Omental fat pad (tissue), 4 donors: Measurements from ENCODE around the gene MS4A6E. TPM values are rescaled to one million over a fixed set of nuclear protein-coding genes. Genes with fewer than 3 reads are reported as not detected.

ENCODE experiments used
- ATAC-seq: fragments of 150-250 bp; one replicate; pipeline ENCODE4 v1.9.1; 2016; ENCODE audit warnings: mild to moderate bottlenecking, moderate library complexity; ENCODE audit not compliant: low FRiP score
- DNase-seq: peaks from one replicate; pipeline ENCODE4 v3.0.0-alpha.2; 2019; ENCODE audit warnings: low spot score
- CTCF ChIP-seq, 3 donors: fragments of 450-650 bp; IDR thresholded peaks; one replicate each; pipeline ENCODE4 v1.5.1; 2016 to 2017; ENCODE audit warnings: antibody characterized with exemption in 3 of 3, mild to moderate bottlenecking in 3 of 3, moderate library complexity in 2 of 3
- total RNA-seq, 4 donors: library from RNA; depleted of rRNA; stranded (reverse); fragments of >200 nt; gene quantifications; one replicate each; pipeline ENCODE4 v1.1.0, GENCODE V29; 2016

Gene MS4A6E
- total RNA-seq, 4 donors from 2014 or later: 3.8 to 10.4 TPM; not detected in 2

GRCh38 chr11:60315871-60316270 is 11.2 kb upstream of the MS4A6E start:
- ATAC-seq: no peak
- DNase-seq: no peak
- TF ChIP-seq CTCF (IDR thresholded peaks at IDR 0.05): no peak

GRCh38 chr11:60316317-60316716 is 10.7 kb upstream of the MS4A6E start:
- no peak for TF ChIP-seq CTCF (IDR thresholded peaks at IDR 0.05)
- no peak for ATAC-seq
- no peak for DNase-seq

GRCh38 chr11:60318726-60319125 is 8.3 kb upstream of the MS4A6E start:
- ATAC-seq (no peak), DNase-seq (no peak)
- no peak for TF ChIP-seq CTCF (IDR thresholded peaks at IDR 0.05)

- no peak for DNase-seq
- no peak for TF ChIP-seq CTCF (IDR thresholded peaks at IDR 0.05)
- no peak for ATAC-seq
Observed at GRCh38 chr11:60321051-60321450, 6.0 kb upstream of the MS4A6E start.

- no peak for TF ChIP-seq CTCF (IDR thresholded peaks at IDR 0.05)
Observed at GRCh38 chr11:60328460-60328859, 1.4 kb downstream of the MS4A6E start.

GRCh38 chr11:60332846-60333245 is 5.8 kb downstream of the MS4A6E start:
- no peak for ATAC-seq
- TF ChIP-seq CTCF (IDR thresholded peaks at IDR 0.05): no peak
- no peak for DNase-seq

More at GRCh38 chr11:60328460-60328859, 1.4 kb downstream of the MS4A6E start:
- DNase-seq: no peak
- ATAC-seq: no peak

GRCh38 chr11:60334005-60334620 is 7.1 kb downstream of the MS4A6E start:
- DNase-seq (peak; percentile 70), ATAC-seq (peak; percentile 48)
- TF ChIP-seq CTCF (IDR thresholded peaks at IDR 0.05): no peak
